ENCODE data around the gene MAP1LC3B.

- TF ChIP-seq CEBPB (IDR thresholded peaks at IDR 0.05) (no peak), EP300 (IDR thresholded peaks at IDR 0.05; ENCODE audit: borderline replicate concordance) (no peak), FOXM1 (IDR thresholded peaks at IDR 0.05; ENCODE audit: borderline replicate concordance, low read depth) (no peak), REST (IDR thresholded peaks at IDR 0.05; ENCODE audit: low read depth) (no peak), TAF1 (IDR thresholded peaks at IDR 0.05; ENCODE audit: low read depth) (no peak), RAD21 (IDR thresholded peaks at IDR 0.05; ENCODE audit: low read depth) (no peak)
These were observed 44.4 kb downstream of the MAP1LC3B start for GRCh38 chr16:87436225-87437172.

Measured in Ishikawa (cell line).